Endothelial cell of umbilical vein (primary cell): ENCODE data around the gene RC3H1. TPM values are rescaled to one million over a fixed set of nuclear protein-coding genes. Genes with fewer than 3 reads are reported as not detected.

Source experiments
- BruUV-seq: library from RNA; stranded (reverse); fragments of 400-500 nt; replicated peaks from 2 replicates; lab custom pipeline; 2021; lab: Mats Ljungman, UMichigan
- CTCF ChIA-PET: fragments of 300-600, 350-600 bp; sonication (Branson Sonifier 250); formaldehyde crosslinking; loops from one replicate; lab custom pipeline; 2021; ENCODE audit warnings: antibody characterized with exemption, inconsistent platforms; lab: Charles Lee
- POLR2A ChIA-PET: fragments of 300-600, 350-600 bp; sonication (Branson Sonifier 250); formaldehyde crosslinking; loops from one replicate; lab custom pipeline; 2021; ENCODE audit warnings: antibody characterized with exemption, inconsistent platforms; lab: Charles Lee
- DNase-seq: peaks from one replicate; pipeline ENCODE4 v3.0.0-alpha.2; 2011; ENCODE audit warnings: low read depth, low spot score
- FAIRE-seq: peaks from 2 replicates; lab custom pipeline; 2011; peaks lifted over from hg19 to GRCh38; lab: Jason Lieb, UNC
- H2AFZ ChIP-seq: 2 replicates; pipeline ENCODE4 v1.6.0; 2012; ENCODE audit warnings: low read depth, low read length, control low read depth, inconsistent platforms
- H3K27ac ChIP-seq: 2 replicates; pipeline ENCODE4 v1.5.1; 2011; ENCODE audit warnings: low read depth, mild to moderate bottlenecking, control low read depth, low read length, moderate library complexity; ENCODE audit not compliant: insufficient read depth
- H3K27me3 ChIP-seq, 2 experiments: 2 replicates each; pipeline versions ENCODE4 v1.6.0 to v1.6.1; 2011; ENCODE audit warnings: low read length in 2 of 2, mixed read lengths in 1 of 2; ENCODE audit not compliant: control insufficient read depth in 2 of 2, insufficient read depth in 2 of 2
- H3K36me3 ChIP-seq, 2 experiments: 2 replicates in 1 of 2; 3 replicates in 1 of 2; pipeline ENCODE4 v1.5.1; 2011; ENCODE audit warnings: low read length in 2 of 2, mild to moderate bottlenecking in 1 of 2, moderate library complexity in 1 of 2; ENCODE audit not compliant: control insufficient read depth in 2 of 2, insufficient read depth in 2 of 2; ENCODE audit errors: extremely low read depth in 1 of 2
- H3K4me1 ChIP-seq: 3 replicates; pipeline ENCODE4 v1.5.1; 2011; ENCODE audit warnings: mild to moderate bottlenecking, low read length; ENCODE audit not compliant: control insufficient read depth, insufficient read depth; ENCODE audit errors: extremely low read depth
- H3K4me2 ChIP-seq: 2 replicates; pipeline ENCODE4 v1.6.1; 2011; ENCODE audit warnings: low read length, control low read depth, mixed read lengths; ENCODE audit not compliant: insufficient read depth
- H3K4me3 ChIP-seq, 3 experiments: fragments of 200-600 bp in 1 of 3; sonication (generic), shearing (Covaris generic) in 1 of 3; replicated peaks in 1 of 3; 2 replicates each; pipeline ENCODE4 v1.5.1; 2011 to 2016; ENCODE audit warnings: control low read depth in 3 of 3, low read length in 3 of 3, mild to moderate bottlenecking in 2 of 3, inconsistent platforms in 1 of 3, low read depth in 1 of 3, moderate library complexity in 1 of 3; ENCODE audit not compliant: insufficient read depth in 1 of 3
- H3K79me2 ChIP-seq: 2 replicates; pipeline ENCODE4 v1.6.0; 2012; ENCODE audit warnings: low read length, inconsistent platforms; ENCODE audit not compliant: control insufficient read depth, insufficient read depth
- H3K9ac ChIP-seq: replicated peaks from 2 replicates; pipeline ENCODE3; 2011; ENCODE audit warnings: low read length, control low read depth; ENCODE audit not compliant: insufficient read depth; ENCODE audit errors: extremely low read depth
- H3K9me1 ChIP-seq: replicated peaks from 3 replicates; pipeline ENCODE4 v1.6.0; 2011; ENCODE audit warnings: mild to moderate bottlenecking, low read length; ENCODE audit not compliant: control insufficient read depth, insufficient read depth; ENCODE audit errors: extremely low read depth
- H3K9me3 ChIP-seq: replicated peaks from 2 replicates; pipeline ENCODE4 v1.5.1; 2012; ENCODE audit warnings: low read length, inconsistent platforms; ENCODE audit not compliant: control insufficient read depth, insufficient read depth
- H4K20me1 ChIP-seq: replicated peaks from 2 replicates; pipeline ENCODE3; 2011; ENCODE audit warnings: mild to moderate bottlenecking, low read length; ENCODE audit not compliant: control insufficient read depth, insufficient read depth; ENCODE audit errors: extremely low read depth
- CTCF ChIP-seq, 2 donors: IDR thresholded peaks; 1 replicate in 1 of 2; 2 replicates in 1 of 2; pipeline ENCODE4 v1.5.1; 2011; ENCODE audit warnings: low read length in 2 of 2, mild to moderate bottlenecking in 2 of 2, moderate library complexity in 2 of 2, control low read depth in 1 of 2, inconsistent platforms in 1 of 2, low read depth in 1 of 2; ENCODE audit not compliant: insufficient read depth in 1 of 2; ENCODE audit errors: extremely low read depth in 1 of 2
- EZH2 ChIP-seq: IDR thresholded peaks from 2 replicates; pipeline ENCODE4 v1.6.1; 2012; ENCODE audit warnings: borderline replicate concordance, low read depth, mild to moderate bottlenecking, moderate library complexity, low read length, inconsistent platforms; ENCODE audit not compliant: severe bottlenecking
- FOS ChIP-seq: IDR thresholded peaks from 2 replicates; pipeline ENCODE4 v1.6.1; 2011; ENCODE audit warnings: mild to moderate bottlenecking, low read length, moderate library complexity, borderline replicate concordance; ENCODE audit not compliant: insufficient read depth
- GATA2 ChIP-seq: IDR thresholded peaks from 2 replicates; pipeline ENCODE4 v1.7.0; 2011; ENCODE audit warnings: low read depth, mild to moderate bottlenecking, moderate library complexity, mixed read lengths, low read length; ENCODE audit not compliant: insufficient read length, insufficient read depth
- JUN ChIP-seq: IDR thresholded peaks from 2 replicates; pipeline ENCODE4 v1.6.1; 2011; ENCODE audit warnings: borderline replicate concordance, low read depth; ENCODE audit not compliant: insufficient read length, insufficient read depth
- MAX ChIP-seq: IDR thresholded peaks from 2 replicates; pipeline ENCODE4 v1.6.1; 2011; ENCODE audit not compliant: insufficient read depth, insufficient read length
- MYC ChIP-seq: IDR thresholded peaks from one replicate; pipeline ENCODE4 v1.6.1; 2011; ENCODE audit warnings: mild to moderate bottlenecking, low read depth, low read length
- POLR2A ChIP-seq: IDR thresholded peaks from 2 replicates; pipeline ENCODE4 v1.6.1; 2012; ENCODE audit warnings: low read depth, mild to moderate bottlenecking, control low read depth, low read length
- POLR2AphosphoS5 ChIP-seq: IDR thresholded peaks from 2 replicates; pipeline ENCODE4 v1.6.1; 2012; ENCODE audit warnings: low read depth, mild to moderate bottlenecking, control low read depth, low read length, moderate library complexity; ENCODE audit not compliant: insufficient read depth
- dilution Hi-C: fragments of 300-500 bp; cut with MboI; formaldehyde crosslinking; loops from one replicate; pipeline ENCODE4 v1.15.0; 2019; ENCODE audit warnings: low sequenced_read_pairs; ENCODE audit not compliant: extremely low pct_ligation_motif_present
- intact Hi-C: fragments of 100-400 bp; cut with micrococcal nuclease; formaldehyde crosslinking; loops from one replicate; pipeline ENCODE4 v1.10.0; 2022
- polyA plus RNA-seq, 4 experiments: library from polyadenylated mRNA; depleted of rRNA in 3 of 4; stranded (reverse) in 3 of 4; unstranded in 1 of 4; fragments of >200 nt; gene quantifications; 2 replicates each; pipeline versions ENCODE4 v1.2.1 to v1.2.3, GENCODE V29; 2011 to 2012; ENCODE audit warnings: missing spikeins in 1 of 4
- total RNA-seq: library from RNA; stranded (reverse); gene quantifications from 2 replicates; pipeline ENCODE4 v1.2.3, GENCODE V29; 2021

RC3H1 gene
- total and polyA plus RNA-seq, 2 donors (not counting 3 experiments of a cell fraction or from before 2014, with no cell fraction given) = 7.0 to 41.4 TPM

- Histone ChIP-seq H3K36me3 (peaks cover 0 to 7% of the 10 kb centered on the region in 2 experiments), H3K9me1 (no peaks in the 10 kb centered on the region), H3K9ac (no peak overlapping the region), H3K4me1 (no peaks in the 10 kb centered on the region), H3K4me2 (no peak overlapping the region), H3K4me3 (no peak overlapping the region), H3K27me3 (no peaks in the 10 kb centered on the region), H3K79me2 (no peaks in the 10 kb centered on the region), H4K20me1 (no peaks in the 10 kb centered on the region), H3K9me3 (no peaks in the 10 kb centered on the region), H3K27ac (no peak overlapping the region), H2AFZ (no peak overlapping the region)
- FAIRE-seq (no peak), DNase-seq (no peak)
- BruUV-seq = no TSS peak
- CTCF ChIA-PET = interaction anchor here (1.0 to 1.4 kb wide), 3 partner anchors 8 to 26 kb away, joined by 3 to 4 read pairs (median 3); no protein-coding TSS in a partner anchor
- intact Hi-C loops = no loop called here
- dilution Hi-C loops = no loop called here
- TF ChIP-seq EZH2 = no peak
- no peak for TF ChIP-seq JUN
- no peak for TF ChIP-seq FOS
- no peak for TF ChIP-seq MYC
- TF ChIP-seq CTCF (IDR thresholded peaks at IDR 0.05; ENCODE audit: extremely low read depth in 1 of 2, insufficient read depth in 1 of 2, low read depth in 1 of 2, low read length in 2 of 2) = no peak
- TF ChIP-seq MAX = no peak
- TF ChIP-seq GATA2 = no peak
- no peak for TF ChIP-seq POLR2AphosphoS5
- TF ChIP-seq POLR2A = no peak
- POLR2A ChIA-PET = interaction anchor here (1.5 kb wide), 1 partner anchor 22 kb away, joined by 4 read pairs; the partner anchor contains the start of gene ZBTB37
These were observed 132.3 kb downstream of the RC3H1 start for GRCh38 chr1:173889885-173890284.
